GM21529 (cell line): ENCODE results near the gene GPRIN3.

ENCODE experiments used
- ATAC-seq: cut with Tn5 transposase; IDR thresholded peaks from one replicate; pipeline ENCODE4 v1.9.1; 2021; ENCODE audit not compliant: unreplicated experiment

The GPRIN3 gene

DNA sequence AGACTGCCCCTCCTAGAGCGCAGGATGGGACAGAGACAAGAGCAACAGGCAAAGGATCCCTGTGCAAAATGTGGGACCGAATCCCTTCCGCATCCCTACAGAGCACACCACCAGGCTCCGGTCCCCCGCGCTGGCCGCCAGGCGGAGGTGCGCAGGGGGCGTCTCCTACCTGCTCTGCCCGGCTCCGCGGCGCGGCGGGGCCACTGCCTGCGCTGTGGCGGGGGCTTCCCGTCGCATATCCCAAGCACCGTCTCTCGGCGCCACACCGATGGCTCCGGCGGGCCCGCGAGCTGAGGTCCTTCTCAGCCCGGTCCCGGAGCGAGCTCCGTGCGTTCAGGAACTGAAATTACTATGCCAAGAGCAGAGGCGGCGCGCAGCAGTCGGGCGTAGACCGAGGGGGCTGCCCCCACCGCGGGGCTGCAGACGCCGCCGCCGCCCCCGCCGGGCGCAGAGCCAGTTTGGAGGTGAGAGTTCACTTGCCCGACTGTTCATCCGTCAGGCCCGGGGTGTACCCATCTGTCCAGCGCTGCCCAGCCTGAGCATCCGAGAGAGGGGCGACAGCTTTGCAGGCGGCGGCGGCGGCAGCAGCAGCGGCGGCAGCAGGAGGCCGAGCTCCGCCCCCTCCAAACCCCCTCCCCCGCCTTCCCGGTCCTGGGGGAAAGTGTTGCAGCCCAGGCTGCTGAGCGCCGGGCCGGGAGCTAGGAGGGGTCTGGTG is at the start of gene GPRIN3:
GPRIN3 (minus strand) TSS at position 355 of the 715 bp plus-strand sequence. CDS start 57,690 bp downstream, outside the sequence.
- ATAC-seq: peak; percentile 89

DNA sequence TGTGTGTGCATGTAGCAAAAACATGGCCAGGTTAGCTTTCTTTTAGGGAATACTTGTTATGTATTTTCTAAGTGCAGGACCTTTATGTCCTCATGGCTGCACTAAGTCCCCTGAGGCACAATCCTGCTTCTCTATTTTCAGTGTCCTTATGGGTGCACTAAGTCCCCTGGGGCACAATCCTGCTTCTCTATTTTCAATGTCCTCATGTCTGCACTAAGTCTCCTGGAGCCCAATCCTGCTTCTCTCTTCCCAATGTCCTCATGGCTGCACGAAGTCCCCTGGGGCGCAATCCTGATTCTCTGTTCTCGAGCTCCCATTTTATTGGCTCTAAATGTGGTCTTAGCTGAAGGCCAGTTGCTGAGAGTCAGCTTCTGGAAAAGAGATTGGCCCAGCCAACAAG is 49.7 kb upstream of the GPRIN3 start:
- no peak for ATAC-seq

- no peak for ATAC-seq
Measured at GRCh38 chr4:89356086-89356485, 48.5 kb upstream of the GPRIN3 start.

DNA sequence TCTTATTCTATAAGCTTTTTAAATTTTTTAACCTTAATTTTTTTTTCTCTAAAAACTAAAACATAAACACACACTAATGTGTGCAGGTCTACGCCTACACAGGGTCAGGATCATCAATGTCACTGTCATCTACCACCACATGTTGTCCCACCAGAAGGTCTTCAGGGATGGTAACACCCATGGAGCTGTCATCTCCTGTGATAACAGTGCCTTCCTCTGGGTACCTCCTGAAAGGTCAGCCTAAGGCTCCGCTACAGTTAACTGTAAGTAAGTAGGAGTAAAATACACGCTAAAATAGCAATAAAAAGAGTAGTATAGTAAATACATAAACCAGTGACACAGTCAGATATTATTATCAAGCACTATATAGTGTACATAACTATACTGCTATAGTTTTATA is 45.9 kb upstream of the GPRIN3 start:
- ATAC-seq: no peak

- no peak for ATAC-seq
Measured at GRCh38 chr4:89352541-89352940, 44.9 kb upstream of the GPRIN3 start.

DNA sequence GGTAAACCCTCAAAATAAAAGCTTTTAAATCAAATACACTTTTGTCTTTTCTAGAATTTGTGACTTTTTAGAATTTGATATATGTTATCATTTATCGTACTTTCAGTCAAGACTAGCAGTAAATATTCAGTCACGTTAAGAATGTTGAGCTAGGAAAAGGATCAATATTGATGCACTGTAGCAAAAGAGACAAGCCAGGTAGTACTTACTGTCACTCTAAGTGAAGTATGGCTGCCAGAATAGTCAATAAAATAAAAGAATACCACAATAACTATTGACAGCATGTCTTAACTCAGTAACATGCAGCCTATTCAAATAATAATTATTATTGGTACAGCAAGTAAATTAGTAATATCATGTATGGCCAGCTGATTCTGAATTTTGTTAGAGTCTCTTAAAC is 43.6 kb upstream of the GPRIN3 start:
- no peak for ATAC-seq

DNA sequence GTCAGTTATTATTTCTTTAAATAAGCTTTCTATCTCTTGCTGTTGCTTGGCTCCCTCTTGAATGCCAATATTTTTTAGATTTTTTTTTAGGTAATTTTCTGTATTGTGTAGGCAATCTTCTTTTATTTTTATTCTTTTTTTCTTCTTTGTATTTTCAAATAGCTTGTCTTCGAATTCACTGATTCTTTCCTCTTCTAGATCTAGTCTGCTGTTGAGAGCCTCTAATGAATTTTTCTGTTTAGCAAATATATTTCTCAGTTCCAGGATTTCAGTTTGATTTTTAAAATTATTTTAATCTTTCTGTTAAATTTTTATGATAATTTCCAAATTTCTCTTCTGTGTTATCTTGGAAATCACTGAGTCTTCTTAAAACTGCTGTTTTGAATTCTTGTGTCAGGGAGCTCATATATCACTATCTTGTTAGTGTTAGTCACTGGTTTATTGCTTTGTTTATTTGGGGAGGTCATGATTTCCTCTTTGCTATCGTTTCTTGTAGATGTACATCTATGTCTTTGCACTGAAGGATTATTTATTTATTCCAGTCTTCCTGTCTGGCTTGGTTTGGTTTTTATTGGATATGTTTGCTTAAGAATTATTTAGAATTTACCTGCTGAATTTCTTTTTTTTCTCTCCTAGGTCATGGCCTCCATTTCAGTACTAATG is 39.9 kb upstream of the GPRIN3 start:
- ATAC-seq: no peak

- no peak for ATAC-seq
Measured at GRCh38 chr4:89344571-89344970, 37.0 kb upstream of the GPRIN3 start.

DNA sequence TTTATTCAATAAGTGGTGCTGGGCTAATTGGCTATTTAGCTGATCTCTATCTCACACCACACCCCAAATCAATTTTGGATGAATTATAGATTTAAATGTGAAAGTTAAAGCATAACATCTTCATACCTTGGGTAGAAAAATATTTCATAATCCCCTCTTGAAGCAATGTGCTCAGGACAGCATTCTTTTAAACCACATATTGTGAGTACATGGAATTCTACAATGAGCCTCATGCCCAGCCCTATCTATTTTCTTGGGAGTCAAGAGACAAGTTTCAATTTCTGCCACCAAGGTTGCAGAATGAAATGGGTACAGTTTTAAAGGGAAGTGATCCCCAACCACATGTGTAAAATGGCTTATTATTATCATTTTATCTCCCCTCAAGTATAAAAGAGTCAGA is 30.6 kb upstream of the GPRIN3 start:
- ATAC-seq: no peak

DNA sequence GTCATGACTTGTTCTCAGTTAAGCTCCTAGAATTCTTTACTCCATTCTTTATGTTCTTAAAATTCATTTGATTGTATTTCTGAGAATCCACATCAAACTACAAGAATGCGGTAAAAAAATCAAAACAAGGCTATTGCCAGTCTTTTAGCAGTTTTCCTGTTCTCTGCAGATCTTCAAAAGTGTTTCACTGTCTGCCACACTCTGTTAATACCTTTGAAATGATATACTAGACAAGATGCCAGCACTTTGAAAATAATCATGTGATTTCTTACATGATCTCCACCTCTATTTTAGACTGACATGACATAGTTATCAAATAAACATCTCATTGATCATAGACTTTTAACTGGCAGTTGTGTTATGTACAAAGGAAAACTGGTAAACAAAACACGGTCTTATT is 30.1 kb upstream of the GPRIN3 start:
- ATAC-seq: no peak

GRCh38 chr4:89336818-89337420 is 29.3 kb upstream of the GPRIN3 start:
- ATAC-seq: no peak

- no peak for ATAC-seq
Measured at GRCh38 chr4:89334830-89335229, 27.2 kb upstream of the GPRIN3 start.

- no peak for ATAC-seq
Measured at GRCh38 chr4:89334311-89334710, 26.7 kb upstream of the GPRIN3 start.

GRCh38 chr4:89331686-89332544 is 24.3 kb upstream of the GPRIN3 start:
- ATAC-seq: no peak

- no peak for ATAC-seq
Measured at GRCh38 chr4:89331197-89331596, 23.6 kb upstream of the GPRIN3 start.

GRCh38 chr4:89329280-89329679 is 21.7 kb upstream of the GPRIN3 start:
- no peak for ATAC-seq

- peak; percentile 95 for ATAC-seq
Measured at GRCh38 chr4:89324671-89325070, 17.1 kb upstream of the GPRIN3 start.

GRCh38 chr4:89322671-89323070 is 15.1 kb upstream of the GPRIN3 start:
- no peak for ATAC-seq

DNA sequence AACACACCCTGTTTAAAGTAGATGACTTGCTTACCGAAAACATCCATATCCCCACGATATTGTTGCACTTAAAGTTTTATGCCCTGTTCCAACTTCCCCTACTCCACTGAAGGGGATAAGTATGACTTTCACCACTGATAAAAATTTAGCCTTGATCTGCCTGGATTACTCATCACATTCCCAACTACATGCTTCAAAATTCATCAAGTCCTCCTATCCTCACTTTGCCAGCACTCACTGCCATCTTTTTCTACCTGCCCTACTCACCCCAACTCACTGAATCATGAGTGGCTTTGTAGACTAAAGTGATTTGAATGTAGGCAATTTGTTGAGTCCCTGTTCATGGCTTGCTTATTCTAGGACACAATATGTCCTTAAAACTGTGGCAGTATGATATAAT is 12.2 kb upstream of the GPRIN3 start:
- ATAC-seq: no peak

- no peak for ATAC-seq
Measured at GRCh38 chr4:89316931-89317366, 9.3 kb upstream of the GPRIN3 start.

DNA sequence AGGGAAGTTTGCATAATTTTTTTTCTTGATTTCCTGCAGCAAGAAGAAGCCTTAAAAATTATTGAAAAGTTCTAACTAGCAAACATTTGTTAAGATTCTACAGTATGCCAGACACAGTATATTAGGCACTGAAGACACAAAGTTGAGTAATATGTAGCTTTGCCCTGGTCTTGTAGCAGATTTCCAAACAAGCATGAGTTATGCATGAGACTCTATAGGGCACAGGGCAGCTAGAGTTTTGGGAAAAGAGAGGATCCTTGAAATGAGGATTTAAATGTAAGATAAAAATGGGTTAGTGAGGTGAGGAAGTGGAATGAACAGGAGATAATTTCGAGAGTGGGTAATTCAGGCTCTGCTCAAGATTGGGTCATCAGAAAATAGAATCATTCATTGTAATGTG is 8.6 kb upstream of the GPRIN3 start:
- no peak for ATAC-seq
